A549 (cell line): ENCODE measurements around the gene CADM1. TPM values are rescaled to one million over a fixed set of nuclear protein-coding genes. Genes with fewer than 3 reads are reported as not detected.

Experiments
- ATAC-seq, 2 experiments: fragments of 200-7000 bp in 1 of 2; fragments of >200 bp in 1 of 2; cut with Nextera tagmentation in 1 of 2; cut with Tn5 transposase in 1 of 2; 3 replicates each; pipeline versions ENCODE4 v1.8.0 to v1.9.1; 2018 to 2020; ENCODE audit warnings: mild to moderate bottlenecking in 1 of 2, moderate library complexity in 1 of 2
- CTCF ChIA-PET: fragments of 300-600 bp; sonication (Branson Sonifier 250); formaldehyde crosslinking; extraction: SDS; loops from one replicate; lab custom pipeline; 2021; ENCODE audit warnings: antibody characterized with exemption, inconsistent platforms; lab: Yijun Ruan, JAX
- POLR2A ChIA-PET: fragments of 350-600 bp; formaldehyde crosslinking; extraction: SDS; loops from one replicate; lab custom pipeline; 2021; ENCODE audit warnings: antibody characterized with exemption, inconsistent platforms; lab: Yijun Ruan, JAX
- DNase-seq, 2 experiments: peaks; one replicate each; pipeline versions ENCODE4 v3.0.0 to v3.0.0-alpha.2; 2011 to 2016; ENCODE audit warnings: low read depth in 1 of 2, low spot score in 1 of 2
- FAIRE-seq: peaks from 2 replicates; lab custom pipeline; 2011; peaks lifted over from hg19 to GRCh38; lab: Jason Lieb, UNC
- H3K27ac ChIP-seq, 2 experiments: fragments of >200 bp; sonication (Bioruptor Twin); formaldehyde crosslinking; 3 replicates each; pipeline ENCODE4 v1.5.1; 2016 to 2017
- H3K4me1 ChIP-seq: fragments of >200 bp; sonication (Bioruptor Twin); formaldehyde crosslinking; 3 replicates; pipeline ENCODE4 v1.6.1; 2016
- H3K4me2 ChIP-seq: fragments of >200 bp; sonication (Bioruptor Twin); formaldehyde crosslinking; 3 replicates; pipeline ENCODE4 v1.6.1; 2016
- H3K4me3 ChIP-seq: fragments of >200 bp; sonication (Bioruptor Twin); formaldehyde crosslinking; 3 replicates; pipeline ENCODE4 v1.5.1; 2016
- H3K9me3 ChIP-seq: fragments of >200 bp; sonication (Bioruptor Twin); formaldehyde crosslinking; 3 replicates; pipeline ENCODE4 v1.6.1; 2016
- BHLHE40 ChIP-seq: IDR thresholded peaks from 2 replicates; pipeline ENCODE4 v1.6.1; 2012; ENCODE audit warnings: low read depth, low read length, inconsistent platforms
- CBX8 ChIP-seq: fragments of 200-600 bp; sonication (generic); IDR thresholded peaks from 2 replicates; pipeline ENCODE4 v1.6.1; 2016
- CTCF ChIP-seq: fragments of >200 bp; sonication (Bioruptor Twin); formaldehyde crosslinking; IDR thresholded peaks from 3 replicates; pipeline ENCODE4 v1.5.1; 2016
- EHMT2 ChIP-seq: fragments of 200-600 bp; sonication (generic); IDR thresholded peaks from 2 replicates; pipeline ENCODE4 v1.6.1; 2016; ENCODE audit warnings: antibody characterized with exemption, low read depth, mild to moderate bottlenecking, moderate library complexity
- ELK1 ChIP-seq: fragments of 150-350 bp; IDR thresholded peaks from 2 replicates; pipeline ENCODE4 v1.6.1; 2014; ENCODE audit warnings: low read depth, mild to moderate bottlenecking, low read length
- EP300 ChIP-seq, 2 experiments: fragments of >200 bp; sonication (Bioruptor Twin); formaldehyde crosslinking; IDR thresholded peaks; 2 replicates in 1 of 2; 3 replicates in 1 of 2; pipeline ENCODE4 v1.6.1; 2016 to 2017
- ESRRA ChIP-seq: fragments of 150-350 bp; IDR thresholded peaks from 2 replicates; pipeline ENCODE4 v1.6.1; 2014; ENCODE audit warnings: mild to moderate bottlenecking, low read length, borderline replicate concordance
- FOSB ChIP-seq: fragments of 250-450 bp; sonication (Bioruptor Pico); IDR thresholded peaks from 2 replicates; pipeline ENCODE4 v1.5.0; 2020; ENCODE audit warnings: mild to moderate bottlenecking, moderate library complexity
- FOXS1 ChIP-seq: fragments of 250-450 bp; sonication (Bioruptor Pico); IDR thresholded peaks from 2 replicates; pipeline ENCODE4 v1.5.0; 2020; ENCODE audit warnings: mild to moderate bottlenecking, moderate library complexity
- HOXB13 ChIP-seq: fragments of 250-450 bp; sonication (Bioruptor Pico); IDR thresholded peaks from 2 replicates; pipeline ENCODE4 v1.5.0; 2020; ENCODE audit warnings: low read depth, mild to moderate bottlenecking, moderate library complexity
- HOXB5 ChIP-seq: fragments of 250-450 bp; sonication (Bioruptor Pico); IDR thresholded peaks from 2 replicates; pipeline ENCODE4 v1.5.0; 2020; ENCODE audit warnings: mild to moderate bottlenecking, moderate library complexity
- JUN ChIP-seq, 2 experiments: fragments of >200 bp; sonication (Bioruptor Twin); formaldehyde crosslinking; IDR thresholded peaks; 2 replicates in 1 of 2; 3 replicates in 1 of 2; pipeline ENCODE4 v1.6.1; 2016 to 2017
- KDM5A ChIP-seq: fragments of 200-600 bp; sonication (generic); IDR thresholded peaks from 2 replicates; pipeline ENCODE4 v1.6.1; 2016; ENCODE audit warnings: antibody characterized with exemption, mild to moderate bottlenecking
- MAX ChIP-seq: IDR thresholded peaks from 2 replicates; pipeline ENCODE4 v1.6.1; 2012
- MAZ ChIP-seq: fragments of 150-350 bp; IDR thresholded peaks from 2 replicates; pipeline ENCODE4 v1.6.1; 2014; ENCODE audit warnings: antibody characterized with exemption, low read depth, low read length, borderline replicate concordance
- NPAS2 ChIP-seq: fragments of 250-450 bp; sonication (Bioruptor Pico); IDR thresholded peaks from 2 replicates; pipeline ENCODE4 v1.8.0; 2022; ENCODE audit warnings: mild to moderate bottlenecking, moderate library complexity, borderline replicate concordance
- NR3C1 ChIP-seq: fragments of >200 bp; sonication (Bioruptor Twin); formaldehyde crosslinking; IDR thresholded peaks from 3 replicates; pipeline ENCODE4 v1.6.1; 2017
- PHF8 ChIP-seq: fragments of 200-600 bp; sonication (generic); IDR thresholded peaks from 2 replicates; pipeline ENCODE4 v1.6.1; 2016; ENCODE audit warnings: low read depth, mild to moderate bottlenecking, antibody characterized with exemption, moderate library complexity, borderline replicate concordance
- RCOR1 ChIP-seq: fragments of 150-350 bp; IDR thresholded peaks from 2 replicates; pipeline ENCODE4 v1.6.1; 2014; ENCODE audit warnings: antibody characterized with exemption, low read length, low read depth
- RNF2 ChIP-seq: fragments of 200-600 bp; sonication (generic); IDR thresholded peaks from 2 replicates; pipeline ENCODE4 v1.6.1; 2016; ENCODE audit warnings: low read depth, mild to moderate bottlenecking, antibody characterized with exemption, moderate library complexity, borderline replicate concordance
- SREBF2 ChIP-seq: fragments of 450-650 bp; IDR thresholded peaks from 2 replicates; pipeline ENCODE4 v1.6.1; 2014; ENCODE audit warnings: mild to moderate bottlenecking, moderate library complexity
- ZC3H11A ChIP-seq: fragments of 450-650 bp; IDR thresholded peaks from 2 replicates; pipeline ENCODE4 v1.6.1; 2014; ENCODE audit warnings: antibody characterized with exemption, mild to moderate bottlenecking
- ZFP36 ChIP-seq: fragments of 450-650 bp; IDR thresholded peaks from 2 replicates; pipeline ENCODE4 v1.6.1; 2014; ENCODE audit warnings: borderline replicate concordance; ENCODE audit not compliant: partially characterized antibody
- WGBS: methylation state at CpG from one replicate; pipeline ENCODE4 v1.1.6; 2017; ENCODE audit errors: missing lambda C conversion rate; 5-methylcytosine and 5-hydroxymethylcytosine counted together
- polyA plus RNA-seq, 4 experiments: library from polyadenylated mRNA; depleted of rRNA in 3 of 4; stranded (reverse); fragments of >200 nt; fragmentation: RNase III in 1 of 4; extraction: RNeasy Plus Mini Kit Qiagen cat#74134 plus additional on column Dnase treatment in 1 of 4; gene quantifications; 2 replicates in 3 of 4; 3 replicates in 1 of 4; pipeline ENCODE4 v1.2.3, GENCODE V29; 2011 to 2017

Gene CADM1
- polyA plus RNA-seq, 2 of the 4 experiments (the other 2 are of a cell fraction), result 33.4 to 36.7 TPM

- DNase-seq (no peak), ATAC-seq (no peak), FAIRE-seq (no peak)
- POLR2A ChIA-PET, result no interaction called here
- TF ChIP-seq JUN (IDR thresholded peaks at IDR 0.05) (no peak), CBX8 (no peak), MAX (no peak), HOXB13 (no peak), BHLHE40 (no peak), NR3C1 (no peak), ZC3H11A (no peak), FOXS1 (no peak), RNF2 (no peak), ELK1 (no peak)
- WGBS, result 14% methylated on average over 1 of the region's 5 CpGs
- Histone ChIP-seq H3K4me2 (no peak overlapping the region), H3K4me1 (no peaks in the 10 kb centered on the region), H3K27ac (no peak overlapping the region), H3K9me3 (no peaks in the 10 kb centered on the region), H3K4me3 (no peak overlapping the region)
- CTCF ChIA-PET, result no interaction called here
These were observed 360.2 kb downstream of the CADM1 start for GRCh38 chr11:115144014-115144413.

- TF ChIP-seq SREBF2 (no peak), ZFP36 (no peak), CBX8 (no peak), ELK1 (no peak), FOSB (CRISPR knock-in tag) (no peak), NPAS2 (CRISPR knock-in tag) (no peak), EHMT2 (no peak), MAZ (no peak), PHF8 (no peak), ESRRA (no peak), RCOR1 (no peak), CTCF (no peak), RNF2 (no peak), EP300 (IDR thresholded peaks at IDR 0.05) (no peak), HOXB5 (CRISPR knock-in tag) (no peak), KDM5A (no peak)
- H3K4me3 ChIP-seq, result no peak overlapping the region
- ATAC-seq (no peak), FAIRE-seq (no peak), DNase-seq (no peak)
- WGBS, result 70% methylated on average over 10 of the region's 13 CpGs
- no peak overlapping the region for H3K27ac ChIP-seq
- H3K9me3 ChIP-seq, result no peaks in the 10 kb centered on the region
- H3K4me2 ChIP-seq, result no peak overlapping the region
- ChIA-PET POLR2A (no interaction called here), CTCF (interaction anchor here (1.6 kb wide), 1 partner anchor 367 kb away, joined by 3 read pairs; no protein-coding TSS in a partner anchor)
- no peaks in the 10 kb centered on the region for H3K4me1 ChIP-seq
These were observed 362.7 kb downstream of the CADM1 start for GRCh38 chr11:115141231-115142114.
